LHCN-M2 (cell line): ENCODE measurements around the gene KRT36. TPM values are rescaled to one million over a fixed set of nuclear protein-coding genes. Genes with fewer than 3 reads are reported as not detected.

Source experiments
- DNase-seq: peaks from one replicate; pipeline ENCODE4 v3.0.0-alpha.2; 2012; ENCODE audit warnings: low read depth
- total RNA-seq: library from RNA; depleted of rRNA; stranded (reverse); fragments of >200 nt; gene quantifications from 2 replicates; pipeline ENCODE4 v1.2.3, GENCODE V29; 2014

Gene KRT36
- total RNA-seq, 1 experiment from 2014 or later = not detected

DNA sequence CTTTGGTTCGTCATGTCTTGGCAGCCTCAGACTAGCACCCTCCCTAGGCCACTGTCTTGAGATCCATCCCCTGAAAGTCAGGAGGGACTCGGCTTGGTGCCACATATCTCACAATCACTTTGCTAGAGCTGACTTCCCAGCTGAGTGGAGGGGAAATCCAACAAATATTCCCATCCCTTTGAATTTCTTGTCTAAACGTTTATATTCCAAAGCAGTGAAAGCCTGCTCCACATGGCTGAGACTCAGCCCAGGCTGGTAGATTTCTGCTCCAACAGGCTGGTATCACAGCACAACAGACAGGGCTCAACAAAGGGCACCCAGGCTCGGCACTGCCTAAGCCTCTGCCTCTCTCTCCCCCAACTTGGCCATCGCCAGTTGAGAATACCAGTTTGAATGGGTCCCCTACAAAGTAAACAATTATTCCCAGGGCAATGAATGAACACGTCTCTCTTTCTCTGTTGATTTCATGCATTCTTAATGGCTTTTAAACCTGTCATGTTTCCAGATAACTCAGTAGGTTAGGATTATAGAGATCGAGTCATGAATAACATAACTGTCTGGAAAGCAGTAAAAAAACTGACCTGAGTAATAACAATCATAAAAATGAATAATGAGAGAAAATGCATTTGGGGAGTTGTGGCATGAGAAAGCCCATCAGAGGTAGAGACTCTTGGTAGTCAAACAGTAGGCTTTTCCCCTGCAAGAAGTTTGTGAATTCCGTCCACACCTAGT lies 14.7 kb upstream of the KRT36 start:
- no peak for DNase-seq

GRCh38 chr17:41503202-41503601 lies 13.5 kb upstream of the KRT36 start:
- DNase-seq = no peak

- DNase-seq = peak; percentile 72
These were observed 10.6 kb upstream of the KRT36 start for GRCh38 chr17:41500131-41500911.

DNA sequence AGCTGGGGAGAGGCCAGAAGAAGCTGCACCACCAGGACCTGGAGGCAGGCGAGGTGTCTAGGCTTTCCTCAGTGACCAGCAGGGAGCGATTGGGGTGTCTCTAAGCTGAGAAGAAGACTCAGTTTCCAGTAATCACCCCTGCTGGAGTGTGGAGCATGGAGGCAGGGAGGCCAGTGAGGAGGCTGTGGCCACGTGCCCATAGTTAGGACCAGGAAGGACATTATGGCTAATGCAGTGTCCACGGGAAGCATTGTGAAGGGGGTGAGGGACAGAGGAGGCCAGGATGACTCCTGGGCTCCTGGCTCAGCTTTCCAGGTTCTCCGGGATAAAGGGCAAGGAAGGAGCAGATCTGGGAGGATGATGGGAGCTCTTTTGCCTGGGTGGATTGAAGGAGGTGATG lies 10.0 kb upstream of the KRT36 start:
- DNase-seq = no peak

GRCh38 chr17:41498276-41498675 lies 8.6 kb upstream of the KRT36 start:
- DNase-seq = no peak

DNA sequence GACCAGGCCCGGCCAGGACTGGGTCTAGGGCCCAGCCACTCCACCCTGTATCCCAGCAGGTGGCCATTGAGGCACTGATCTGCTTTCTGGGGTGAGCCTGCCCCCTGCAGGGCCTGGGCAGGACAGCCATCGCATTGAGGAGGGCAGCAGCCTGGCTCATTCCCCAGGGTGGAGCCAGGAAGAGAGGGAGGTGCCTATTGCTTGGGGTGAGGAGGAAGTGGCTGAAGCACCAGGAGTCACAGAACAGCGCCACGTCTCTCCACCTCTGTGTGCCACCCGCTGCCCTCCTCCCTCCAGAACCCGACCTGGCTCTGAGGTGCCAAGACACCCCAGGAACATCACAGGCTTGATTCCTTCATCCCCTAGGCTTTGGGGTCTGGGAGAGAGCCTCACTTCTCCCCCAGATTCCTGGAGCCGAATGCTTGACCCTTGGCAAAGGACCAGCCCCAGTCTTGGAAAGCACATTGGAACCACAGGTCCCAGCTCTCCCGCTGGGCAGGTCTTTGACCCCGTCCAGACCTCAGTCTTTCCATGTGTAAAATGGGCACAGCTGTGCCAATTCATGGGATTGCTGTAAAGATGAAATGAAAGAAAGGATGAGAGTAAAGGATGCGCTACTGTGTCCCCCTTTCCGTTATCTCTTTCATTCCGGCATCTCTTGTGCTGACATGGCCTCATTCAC lies 7.2 kb upstream of the KRT36 start:
- DNase-seq = peak; percentile 84

GRCh38 chr17:41494524-41494923 lies 4.8 kb upstream of the KRT36 start:
- peak; percentile 78 for DNase-seq

GRCh38 chr17:41492771-41493170 lies 3.1 kb upstream of the KRT36 start:
- no peak for DNase-seq

GRCh38 chr17:41492351-41492750 lies 2.6 kb upstream of the KRT36 start:
- DNase-seq = peak; percentile 20

- no peak for DNase-seq
These were observed 1.8 kb upstream of the KRT36 start for GRCh38 chr17:41491476-41491875.

DNA sequence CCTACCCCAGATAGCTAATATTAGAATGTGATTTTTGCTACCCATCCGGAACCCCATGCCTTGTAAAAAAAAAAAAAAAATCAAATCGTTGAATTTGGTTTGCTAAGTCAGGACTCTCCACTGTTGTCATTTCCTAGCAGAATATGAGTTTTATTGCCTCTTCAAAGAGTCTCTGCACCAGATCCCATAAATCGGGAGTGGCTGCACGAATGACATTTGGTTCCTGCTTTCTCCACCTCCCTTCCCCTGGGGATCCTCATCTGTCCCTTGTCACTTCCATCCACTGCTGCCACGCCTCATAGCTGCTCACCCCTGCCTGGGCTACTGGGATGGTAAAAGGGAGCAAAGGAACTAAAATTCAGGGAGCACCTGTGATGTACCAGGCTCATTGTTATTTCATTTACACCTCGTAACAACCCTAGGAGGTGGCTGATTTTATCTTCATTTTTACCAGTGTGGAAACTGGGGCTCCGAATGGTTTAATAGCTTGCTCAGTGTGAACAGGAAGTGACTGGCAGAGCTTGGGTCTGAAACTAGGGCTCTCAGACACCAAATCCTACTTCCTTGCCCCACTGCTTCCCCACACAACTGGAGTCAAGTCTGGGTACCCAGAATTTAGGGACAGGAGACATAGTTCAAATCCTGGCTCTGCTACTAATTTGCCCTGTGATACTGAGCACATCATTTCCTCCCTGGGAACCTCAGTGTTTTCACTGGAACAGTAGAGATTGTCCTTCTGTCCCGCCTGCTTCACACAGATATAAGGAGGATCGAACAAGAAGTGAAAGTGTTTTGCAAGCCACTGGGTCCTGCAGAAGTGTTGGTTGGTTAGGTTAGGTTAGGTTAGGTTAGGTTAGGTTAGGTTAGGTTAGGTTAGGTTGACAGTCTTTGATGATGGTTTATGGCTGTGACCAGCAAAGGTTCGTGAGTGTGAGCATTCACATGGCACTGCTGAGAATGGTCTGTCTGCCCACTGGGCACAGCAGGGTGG lies 585 bp upstream of the KRT36 start:
- no peak for DNase-seq

DNA sequence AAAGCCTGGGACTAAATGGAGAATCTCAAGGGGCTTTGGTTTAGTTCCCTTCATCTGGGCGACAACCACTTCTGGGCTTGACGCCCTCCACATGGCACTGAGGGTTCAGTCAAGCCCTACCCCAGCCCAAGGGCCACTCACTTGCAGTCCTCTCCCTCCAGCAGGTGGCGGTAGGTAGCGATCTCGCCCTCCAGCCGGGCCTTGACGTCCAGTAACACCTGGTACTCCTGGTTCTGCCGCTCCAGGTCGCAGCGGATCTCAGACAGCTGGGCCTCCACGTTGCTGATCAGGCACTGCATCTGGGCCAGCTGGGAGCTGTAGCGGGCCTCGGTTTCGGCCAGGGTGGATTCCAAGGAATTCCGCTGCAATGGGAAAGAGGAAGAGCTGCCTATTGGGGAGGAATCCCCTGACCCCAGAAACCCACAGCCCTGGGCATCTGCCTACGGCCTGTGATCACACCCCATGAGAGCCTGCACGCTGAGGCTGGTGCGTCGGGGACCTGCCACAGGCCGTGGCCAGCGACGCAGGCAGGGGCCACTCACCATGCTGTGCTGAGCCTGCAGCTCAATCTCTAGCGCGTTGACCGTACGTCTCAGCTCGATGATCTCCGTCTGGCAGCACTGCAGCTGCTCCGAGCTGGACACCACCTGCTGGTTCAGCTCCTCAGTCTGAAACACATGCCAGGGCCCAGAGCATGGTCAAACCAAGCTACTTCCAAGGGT lies 2.7 kb downstream of the KRT36 start:
- DNase-seq = no peak

DNA sequence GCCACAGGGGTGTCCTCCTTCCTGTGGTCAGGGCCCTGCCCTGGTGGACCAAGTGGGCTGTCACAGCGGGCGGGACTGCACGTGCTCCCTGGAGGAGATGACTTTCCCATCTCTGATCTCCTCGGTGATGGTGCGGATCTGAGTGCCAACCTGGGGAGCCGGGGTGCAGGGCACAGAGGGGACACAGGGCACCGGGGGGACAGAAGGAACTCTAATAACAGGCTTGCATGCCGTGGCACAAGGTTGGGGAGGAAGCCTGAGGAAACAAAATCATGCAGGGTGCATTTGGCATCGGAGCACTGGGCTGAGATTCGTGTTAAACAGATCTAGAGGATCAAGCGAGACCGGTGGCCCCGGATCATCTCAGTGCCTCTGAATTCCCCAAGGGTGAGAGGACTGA lies 3.4 kb downstream of the KRT36 start:
- no peak for DNase-seq

DNA sequence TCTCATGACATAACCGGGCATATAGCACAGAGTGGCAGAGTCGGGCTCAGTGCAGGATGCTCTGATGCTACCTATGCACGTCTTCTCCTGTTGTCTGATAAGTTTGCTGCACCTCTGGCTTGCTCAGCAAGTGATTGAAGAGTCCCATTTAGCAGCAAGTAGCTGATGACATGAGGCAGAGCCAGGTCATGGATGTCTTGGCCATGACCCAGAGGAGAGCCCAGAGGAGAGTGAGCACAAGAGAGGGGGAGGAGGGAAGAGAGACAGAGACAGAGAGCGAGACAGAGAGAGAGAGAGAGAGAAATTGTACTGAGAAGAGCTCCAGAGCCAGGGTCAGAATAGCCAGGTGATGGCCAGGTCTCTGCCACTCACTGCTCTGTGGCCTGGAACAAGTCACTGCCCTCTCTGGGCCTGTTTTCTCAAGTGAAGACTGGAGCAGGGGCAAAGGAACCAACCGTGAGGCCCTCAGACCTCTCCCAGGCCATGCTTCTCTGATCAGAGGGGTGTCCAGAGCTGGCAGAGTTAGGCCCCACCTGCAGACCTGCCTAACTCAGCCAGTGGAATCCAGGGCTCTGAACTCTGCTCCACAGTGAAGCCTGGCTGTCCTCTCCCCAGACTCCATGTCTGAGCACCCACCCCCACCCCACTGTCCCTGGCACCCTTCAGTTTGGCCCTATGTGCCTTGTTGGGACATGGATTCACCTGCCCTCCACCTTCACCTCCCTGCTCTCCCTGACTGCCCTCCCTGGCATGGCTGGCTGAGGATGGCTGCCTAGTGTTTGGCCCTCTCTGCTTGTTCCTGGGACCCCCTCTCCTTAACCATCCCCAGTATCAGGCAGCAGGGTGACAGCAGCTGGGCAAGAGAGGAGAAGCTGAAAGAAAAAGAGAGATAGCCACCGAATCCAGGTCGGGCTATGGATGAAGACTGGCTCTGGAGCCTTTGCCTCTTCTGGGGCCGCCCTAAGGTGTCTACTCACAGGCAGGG lies 4.5 kb downstream of the KRT36 start:
- DNase-seq = no peak

GRCh38 chr17:41483991-41484826 lies 5.5 kb downstream of the KRT36 start:
- DNase-seq = peak; percentile 6

GRCh38 chr17:41483531-41483930 lies 6.2 kb downstream of the KRT36 start:
- DNase-seq = no peak

- DNase-seq = no peak
These were observed 8.7 kb downstream of the KRT36 start, which contains the start of gene KRT35 for GRCh38 chr17:41481036-41481435. TSS of gene KRT35 (minus strand) at chr17:41481151. CDS start at chr17:41481097, 54 bp downstream.

GRCh38 chr17:41480581-41480980 lies 9.1 kb downstream of the KRT36 start:
- DNase-seq = no peak
